WTC11 (cell line): ENCODE data around the gene MRPS18A. TPM values are rescaled to one million over a fixed set of nuclear protein-coding genes. Genes with fewer than 3 reads are reported as not detected.

Experiments
- AFF4 ChIP-seq: sonication (generic); formaldehyde crosslinking; IDR thresholded peaks from 2 replicates; pipeline ENCODE4 v1.8.1; 2023; ENCODE audit warnings: mild to moderate bottlenecking, missing genetic modification reagents, borderline replicate concordance
- ARID4B ChIP-seq: sonication (generic); formaldehyde crosslinking; IDR thresholded peaks from 2 replicates; pipeline ENCODE4 v1.8.0; 2023; ENCODE audit warnings: missing genetic modification reagents, mild to moderate bottlenecking, borderline replicate concordance
- ATF1 ChIP-seq: sonication (generic); formaldehyde crosslinking; IDR thresholded peaks from 2 replicates; pipeline ENCODE4 v1.8.1; 2023; ENCODE audit warnings: mild to moderate bottlenecking, moderate library complexity, missing genetic modification reagents
- CBFB ChIP-seq: sonication (generic); formaldehyde crosslinking; IDR thresholded peaks from 2 replicates; pipeline ENCODE4 v1.8.1; 2022; ENCODE audit warnings: mild to moderate bottlenecking, low read depth, missing genetic modification reagents
- CREB1 ChIP-seq: sonication (generic); formaldehyde crosslinking; IDR thresholded peaks from 2 replicates; pipeline ENCODE4 v1.8.0; 2023; ENCODE audit warnings: mild to moderate bottlenecking, missing genetic modification reagents
- ELF4 ChIP-seq: sonication (generic); formaldehyde crosslinking; IDR thresholded peaks from 2 replicates; pipeline ENCODE4 v1.8.1; 2022; ENCODE audit warnings: low read depth, mild to moderate bottlenecking, moderate library complexity, missing genetic modification reagents
- EMX1 ChIP-seq: fragments of 250-450 bp; sonication (Bioruptor Pico); IDR thresholded peaks from 2 replicates; pipeline ENCODE4 v1.8.0; 2021; ENCODE audit warnings: mild to moderate bottlenecking
- GABPB1 ChIP-seq: sonication (generic); formaldehyde crosslinking; IDR thresholded peaks from 2 replicates; pipeline ENCODE4 v1.8.1; 2023; ENCODE audit warnings: mild to moderate bottlenecking, missing genetic modification reagents
- GTF2I ChIP-seq: fragments of 250-450 bp; sonication (Bioruptor Pico); conservative IDR thresholded peaks from 2 replicates; pipeline ENCODE4 v1.4.0; 2021; ENCODE audit warnings: mild to moderate bottlenecking
- IRF1 ChIP-seq: sonication (generic); formaldehyde crosslinking; IDR thresholded peaks from 2 replicates; pipeline ENCODE4 v1.8.0; 2023; ENCODE audit warnings: missing genetic modification reagents
- IRF2 ChIP-seq: sonication (generic); formaldehyde crosslinking; IDR thresholded peaks from 2 replicates; pipeline ENCODE4 v1.8.0; 2022; ENCODE audit warnings: low read depth, missing genetic modification reagents, borderline replicate concordance
- JUN ChIP-seq: sonication (generic); formaldehyde crosslinking; IDR thresholded peaks from 2 replicates; pipeline ENCODE4 v1.8.0; 2023; ENCODE audit warnings: mild to moderate bottlenecking, missing genetic modification reagents
- MYBL2 ChIP-seq: sonication (generic); formaldehyde crosslinking; IDR thresholded peaks from 2 replicates; pipeline ENCODE4 v1.8.1; 2023; ENCODE audit warnings: mild to moderate bottlenecking, moderate library complexity, missing genetic modification reagents
- OVOL2 ChIP-seq: fragments of 250-450 bp; sonication (Bioruptor Pico); IDR thresholded peaks from 2 replicates; pipeline ENCODE4 v1.9.0; 2021; ENCODE audit warnings: mild to moderate bottlenecking, borderline replicate concordance
- PRRX2 ChIP-seq: fragments of 250-450 bp; sonication (Bioruptor Pico); IDR thresholded peaks from 2 replicates; pipeline ENCODE4 v1.8.0; 2021; ENCODE audit warnings: mild to moderate bottlenecking
- SMAD4 ChIP-seq: sonication (generic); formaldehyde crosslinking; IDR thresholded peaks from 2 replicates; pipeline ENCODE4 v1.8.0; 2022; ENCODE audit warnings: mild to moderate bottlenecking, missing genetic modification reagents
- SOX15 ChIP-seq: fragments of 250-450 bp; sonication (Bioruptor Pico); IDR thresholded peaks from 2 replicates; pipeline ENCODE4 v1.9.0; 2021; ENCODE audit warnings: mild to moderate bottlenecking
- TEAD4 ChIP-seq: sonication (generic); formaldehyde crosslinking; IDR thresholded peaks from 2 replicates; pipeline ENCODE4 v1.8.0; 2022; ENCODE audit warnings: mild to moderate bottlenecking, missing genetic modification reagents
- USF2 ChIP-seq: sonication (generic); formaldehyde crosslinking; IDR thresholded peaks from 2 replicates; pipeline ENCODE4 v1.8.1; 2023; ENCODE audit warnings: mild to moderate bottlenecking, missing genetic modification reagents, moderate library complexity
- ZBTB21 ChIP-seq: sonication (generic); formaldehyde crosslinking; IDR thresholded peaks from 2 replicates; pipeline ENCODE4 v1.8.1; 2023; ENCODE audit warnings: mild to moderate bottlenecking, missing genetic modification reagents, borderline replicate concordance
- ZNF121 ChIP-seq: sonication (generic); formaldehyde crosslinking; IDR thresholded peaks from 2 replicates; pipeline ENCODE4 v1.8.0; 2023; ENCODE audit warnings: missing genetic modification reagents
- ZNF219 ChIP-seq: sonication (generic); formaldehyde crosslinking; IDR thresholded peaks from 2 replicates; pipeline ENCODE4 v1.8.0; 2023; ENCODE audit warnings: missing genetic modification reagents, mild to moderate bottlenecking, borderline replicate concordance
- ZNF396 ChIP-seq: fragments of 250-450 bp; sonication (Bioruptor Pico); IDR thresholded peaks from 2 replicates; pipeline ENCODE4 v1.8.0; 2021; ENCODE audit warnings: mild to moderate bottlenecking, moderate library complexity, borderline replicate concordance
- ZNF423 ChIP-seq: fragments of 250-450 bp; sonication (Bioruptor Pico); IDR thresholded peaks from 2 replicates; pipeline ENCODE4 v2.1.2; 2022; ENCODE audit warnings: mild to moderate bottlenecking, moderate library complexity
- ZNF425 ChIP-seq: fragments of 250-450 bp; sonication (Bioruptor Pico); conservative IDR thresholded peaks from 2 replicates; pipeline ENCODE4 v1.9.0; 2021; ENCODE audit warnings: mild to moderate bottlenecking
- ZNF671 ChIP-seq: fragments of 250-450 bp; sonication (Bioruptor Pico); IDR thresholded peaks from 2 replicates; pipeline ENCODE4 v1.8.0; 2021; ENCODE audit warnings: mild to moderate bottlenecking
- total RNA-seq: library from RNA; stranded (reverse); gene quantifications from 3 replicates; pipeline ENCODE4 v1.2.3, GENCODE V29; 2021
- TF ChIP-seq, protein P1 (sequence below): sonication (generic); formaldehyde crosslinking; IDR thresholded peaks from 2 replicates; pipeline ENCODE4 v1.8.0; 2022; ENCODE audit warnings: mild to moderate bottlenecking, missing genetic modification reagents

The MRPS18A gene
- total RNA-seq, 1 experiment from 2014 or later: 61.6 TPM

DNA sequence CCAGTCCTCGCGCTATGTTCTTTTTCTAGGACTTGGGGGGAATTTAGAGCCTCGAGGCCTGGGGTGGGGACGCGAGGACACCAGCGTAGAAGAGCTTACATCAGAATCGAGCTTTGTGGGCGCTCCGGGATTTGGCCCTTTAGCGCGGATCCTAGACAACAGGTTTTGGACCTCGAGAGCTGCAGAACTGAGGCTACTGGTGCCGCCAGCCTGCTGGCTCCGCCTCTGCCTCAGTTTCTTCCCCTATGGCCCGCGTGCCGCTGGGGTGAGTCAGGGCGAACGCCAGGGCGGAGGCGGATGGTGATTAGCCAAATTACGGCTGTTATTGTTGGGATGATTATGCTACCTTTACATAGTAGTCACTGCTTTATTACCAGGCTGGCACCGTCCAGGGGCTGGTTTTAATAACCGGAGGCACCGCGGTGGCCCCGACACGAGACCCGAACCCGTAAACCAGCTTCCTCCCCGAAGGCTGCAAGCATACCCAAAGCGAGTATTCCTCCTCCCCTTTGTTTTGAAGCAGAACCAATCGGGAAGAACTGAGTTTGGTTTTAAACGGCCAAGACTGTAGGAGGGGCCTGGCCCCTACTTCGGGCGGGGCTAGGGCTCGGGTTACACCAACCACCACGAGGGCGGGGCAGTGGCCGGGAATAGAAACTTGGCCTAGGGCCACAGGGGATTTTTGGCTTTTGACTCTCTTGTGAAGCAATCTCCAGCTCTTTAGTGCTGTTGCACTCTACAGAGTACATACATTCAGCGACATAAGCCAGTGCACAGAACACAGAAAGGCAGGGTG is 57.9 kb downstream of the MRPS18A start (continued):
- TF ChIP-seq IRF2 (no peak), JUN (no peak), ARID4B (CRISPR knock-in tag) (no peak; the same call in 1 of the 2 replicates), GABPB1 (CRISPR knock-in tag) (peak; percentile 64), MYBL2 (CRISPR knock-in tag) (peak; percentile 81), OVOL2 (no peak), ZNF671 (CRISPR knock-in tag) (no peak), ZNF396 (no peak), TEAD4 (no peak), PRRX2 (peak; percentile 66; the same call in 1 of the 2 replicates), GTF2I (CRISPR knock-in tag) (0 out of 2 replicates have a peak, but pooled peaks have one; percentile 38), CBFB (CRISPR knock-in tag) (no peak), SMAD4 (CRISPR knock-in tag) (no peak), ZNF425 (no peak), ATF1 (CRISPR knock-in tag) (no peak), ZNF121 (CRISPR knock-in tag) (no peak), ZBTB21 (no peak), ZNF219 (CRISPR knock-in tag) (no peak), USF2 (CRISPR knock-in tag) (no peak), EMX1 (CRISPR knock-in tag) (no peak), ZNF423 (CRISPR knock-in tag) (no peak), AFF4 (CRISPR knock-in tag) (no peak), SOX15 (CRISPR knock-in tag) (no peak), IRF1 (CRISPR knock-in tag) (no peak), CREB1 (CRISPR knock-in tag) (peak; percentile 38; the same call in 1 of the 2 replicates), ELF4 (CRISPR knock-in tag) (no peak)
- TF ChIP-seq, protein P1, sequence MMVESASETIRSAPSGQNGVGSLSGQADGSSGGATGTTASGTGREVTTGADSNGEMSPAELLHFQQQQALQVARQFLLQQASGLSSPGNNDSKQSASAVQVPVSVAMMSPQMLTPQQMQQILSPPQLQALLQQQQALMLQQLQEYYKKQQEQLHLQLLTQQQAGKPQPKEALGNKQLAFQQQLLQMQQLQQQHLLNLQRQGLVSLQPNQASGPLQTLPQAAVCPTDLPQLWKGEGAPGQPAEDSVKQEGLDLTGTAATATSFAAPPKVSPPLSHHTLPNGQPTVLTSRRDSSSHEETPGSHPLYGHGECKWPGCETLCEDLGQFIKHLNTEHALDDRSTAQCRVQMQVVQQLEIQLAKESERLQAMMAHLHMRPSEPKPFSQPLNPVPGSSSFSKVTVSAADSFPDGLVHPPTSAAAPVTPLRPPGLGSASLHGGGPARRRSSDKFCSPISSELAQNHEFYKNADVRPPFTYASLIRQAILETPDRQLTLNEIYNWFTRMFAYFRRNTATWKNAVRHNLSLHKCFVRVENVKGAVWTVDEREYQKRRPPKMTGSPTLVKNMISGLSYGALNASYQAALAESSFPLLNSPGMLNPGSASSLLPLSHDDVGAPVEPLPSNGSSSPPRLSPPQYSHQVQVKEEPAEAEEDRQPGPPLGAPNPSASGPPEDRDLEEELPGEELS (CRISPR knock-in tag): no peak
